Measurements from ENCODE around the gene APP.
"Not testable (repeated sequence)": the region's sequence is repeated elsewhere in the genome, so short reads cannot be mapped to it uniquely, and the experiment has no call there.

APP gene

GRCh38 chr21:26025536-26026512 lies 144.7 kb downstream of the APP start:
- Histone ChIP-seq H3K27me3 (ENCODE audit: insufficient read depth, low read length, poor library complexity) (no peaks in the 10 kb centered on the region), H3K36me3 (ENCODE audit: insufficient read depth, low read length) (no peaks in the 10 kb centered on the region), H2AFZ (ENCODE audit: low read depth, low read length) (no peak overlapping the region), H3K4me1 (ENCODE audit: insufficient read depth, low read length) (no peaks in the 10 kb centered on the region), H4K20me1 (ENCODE audit: insufficient read depth, low read length) (no peaks in the 10 kb centered on the region), H3K9me3 (ENCODE audit: insufficient read depth, low read length, severe bottlenecking) (no peaks in the 10 kb centered on the region), H3K9ac (ENCODE audit: low read depth, low read length) (no peak overlapping the region), H3K4me3 (ENCODE audit: low read depth in 1 of 2, low read length in 2 of 2) (no peak overlapping the region), H3K27ac (ENCODE audit: low read length) (no peak overlapping the region), H3K4me2 (ENCODE audit: insufficient read depth, low read length) (no peak overlapping the region), H3K79me2 (ENCODE audit: insufficient read depth, low read length) (no peaks in the 10 kb centered on the region)
- TF ChIP-seq EZH2 (IDR thresholded peaks at IDR 0.05; ENCODE audit: borderline replicate concordance, low read depth, low read length, severe bottlenecking) (no peak), CTCF (IDR thresholded peaks at IDR 0.05; ENCODE audit: borderline replicate concordance, extremely low read depth, low read length, poor library complexity, severe bottlenecking) (no peak)
- ATAC-seq (ENCODE audit: insufficient read depth, low read depth) (no peak), DNase-seq (no peak)

GRCh38 chr21:26023406-26023805 lies 147.2 kb downstream of the APP start:
- not testable (repeated sequence) for H4K20me1 ChIP-seq (ENCODE audit: insufficient read depth, low read length); H3K9ac ChIP-seq (ENCODE audit: low read depth, low read length); H3K79me2 ChIP-seq (ENCODE audit: insufficient read depth, low read length); H3K4me3 ChIP-seq (ENCODE audit: low read depth in 1 of 2, low read length in 2 of 2); ATAC-seq (ENCODE audit: insufficient read depth, low read depth); H3K27ac ChIP-seq (ENCODE audit: low read length); H3K4me2 ChIP-seq (ENCODE audit: insufficient read depth, low read length); H3K27me3 ChIP-seq (ENCODE audit: insufficient read depth, low read length, poor library complexity); H3K9me3 ChIP-seq (ENCODE audit: insufficient read depth, low read length, severe bottlenecking); H3K4me1 ChIP-seq (ENCODE audit: insufficient read depth, low read length); H2AFZ ChIP-seq (ENCODE audit: low read depth, low read length); H3K36me3 ChIP-seq (ENCODE audit: insufficient read depth, low read length); DNase-seq

- not testable (repeated sequence) for H3K9me3 ChIP-seq (ENCODE audit: insufficient read depth, low read length, severe bottlenecking); DNase-seq; H2AFZ ChIP-seq (ENCODE audit: low read depth, low read length); H3K27me3 ChIP-seq (ENCODE audit: insufficient read depth, low read length, poor library complexity); H3K79me2 ChIP-seq (ENCODE audit: insufficient read depth, low read length); H3K4me1 ChIP-seq (ENCODE audit: insufficient read depth, low read length); H3K9ac ChIP-seq (ENCODE audit: low read depth, low read length); H3K36me3 ChIP-seq (ENCODE audit: insufficient read depth, low read length); ATAC-seq (ENCODE audit: insufficient read depth, low read depth); H3K4me2 ChIP-seq (ENCODE audit: insufficient read depth, low read length); H3K4me3 ChIP-seq (ENCODE audit: low read depth in 1 of 2, low read length in 2 of 2); H3K27ac ChIP-seq (ENCODE audit: low read length); H4K20me1 ChIP-seq (ENCODE audit: insufficient read depth, low read length)
Measured at GRCh38 chr21:26022598-26023337, 147.8 kb downstream of the APP start.

- H3K36me3 ChIP-seq (ENCODE audit: insufficient read depth, low read length): no peaks in the 10 kb centered on the region
- H3K4me1 ChIP-seq (ENCODE audit: insufficient read depth, low read length): no peaks in the 10 kb centered on the region
- no peak overlapping the region for H3K9ac ChIP-seq (ENCODE audit: low read depth, low read length)
- no peak overlapping the region for H3K27ac ChIP-seq (ENCODE audit: low read length)
- no peaks in the 10 kb centered on the region for H3K79me2 ChIP-seq (ENCODE audit: insufficient read depth, low read length)
- DNase-seq (no peak), ATAC-seq (ENCODE audit: insufficient read depth, low read depth) (no peak)
- no peak overlapping the region for H3K4me2 ChIP-seq (ENCODE audit: insufficient read depth, low read length)
- no peak for TF ChIP-seq EZH2 (IDR thresholded peaks at IDR 0.05; ENCODE audit: borderline replicate concordance, low read depth, low read length, severe bottlenecking)
- no peak for TF ChIP-seq CTCF (IDR thresholded peaks at IDR 0.05; ENCODE audit: borderline replicate concordance, extremely low read depth, low read length, poor library complexity, severe bottlenecking)
- H3K27me3 ChIP-seq (ENCODE audit: insufficient read depth, low read length, poor library complexity): no peaks in the 10 kb centered on the region
- H3K9me3 ChIP-seq (ENCODE audit: insufficient read depth, low read length, severe bottlenecking): no peaks in the 10 kb centered on the region
- no peak overlapping the region for H2AFZ ChIP-seq (ENCODE audit: low read depth, low read length)
- no peaks in the 10 kb centered on the region for H4K20me1 ChIP-seq (ENCODE audit: insufficient read depth, low read length)
- no peak overlapping the region for H3K4me3 ChIP-seq (ENCODE audit: low read depth in 1 of 2, low read length in 2 of 2)
Measured at GRCh38 chr21:26020510-26020909, 150.1 kb downstream of the APP start.
